Stomach (tissue), 19 donors: ENCODE results near the gene RGS19. TPM values are rescaled to one million over a fixed set of nuclear protein-coding genes. Genes with fewer than 3 reads are reported as not detected.
A peak's percentile ranks its signal among the peaks of the same experiment; 100 is the strongest.
"Not testable (repeated sequence)": the region's sequence is repeated elsewhere in the genome, so short reads cannot be mapped to it uniquely, and the experiment has no call there.

ENCODE experiments used
- DNase-seq, 2 donors: peaks; one replicate each; pipeline versions ENCODE4 v3.0.0 to v3.0.0-alpha.2; 2013 to 2019
- H3K27ac ChIP-seq, 5 donors: fragments of 200-600 bp in 4 of 5; sonication (generic) in 4 of 5; one replicate each; pipeline ENCODE4 v1.5.1; 2013 to 2019; ENCODE audit warnings: mild to moderate bottlenecking in 1 of 5, moderate library complexity in 1 of 5
- H3K27me3 ChIP-seq, 3 donors: fragments of 200-600 bp; sonication (generic); one replicate each; pipeline ENCODE4 v1.5.1; 2017 to 2019; ENCODE audit warnings: mixed run types in 1 of 3
- H3K36me3 ChIP-seq, 4 donors: fragments of 200-600 bp; sonication (generic); 1 replicate in 3 of 4; 2 replicates in 1 of 4; pipeline ENCODE4 v1.5.1; 2016 to 2019
- H3K4me1 ChIP-seq, 4 donors: fragments of 200-600 bp; sonication (generic); one replicate each; pipeline ENCODE4 v1.5.1; 2016 to 2019
- H3K4me3 ChIP-seq, 4 donors: fragments of 200-600 bp; sonication (generic) in 3 of 4; one replicate each; pipeline ENCODE4 v1.5.1; 2016 to 2019; ENCODE audit warnings: mild to moderate bottlenecking in 1 of 4
- H3K9me3 ChIP-seq, 4 donors: fragments of 200-600 bp; sonication (generic); one replicate each; pipeline ENCODE4 v1.5.1; 2016 to 2019
- EP300 ChIP-seq: sonication (generic); formaldehyde crosslinking; IDR thresholded peaks from one replicate; pipeline ENCODE4 v1.6.1; 2017; ENCODE audit warnings: antibody characterized with exemption
- POLR2A ChIP-seq, 4 donors: fragments of 450-650 bp; IDR thresholded peaks; one replicate each; pipeline ENCODE4 v1.6.1; 2016; ENCODE audit warnings: antibody characterized with exemption in 4 of 4, control low read depth in 2 of 4, mild to moderate bottlenecking in 1 of 4, moderate library complexity in 1 of 4
- POLR2AphosphoS5 ChIP-seq, 3 donors: sonication (generic); formaldehyde crosslinking; IDR thresholded peaks; one replicate each; pipeline ENCODE4 v1.6.1; 2016; ENCODE audit warnings: antibody characterized with exemption in 3 of 3
- WGBS, 5 donors: extraction: QIAGEN DNeasy Blood & Tissue Kit in 3 of 5; methylation state at CpG; one replicate each; pipeline versions ENCODE4 v1.1.5 to v1.1.7; 2013 to 2018; 5-methylcytosine and 5-hydroxymethylcytosine counted together
- intact Hi-C: fragments of 100-400 bp; cut with DNase I; formaldehyde crosslinking; loops from one replicate; pipeline ENCODE4 v1.15.1; 2023; ENCODE audit warnings: low total_unique reads
- long read RNA-seq, 10 donors: transcript quantifications; one replicate each; lab custom pipeline, GENCODE V29; 2026
- polyA plus RNA-seq, 3 donors: library from polyadenylated mRNA; stranded (reverse); fragments of 200-250 nt; gene quantifications; one replicate each; pipeline ENCODE4 v1.2.3, GENCODE V29; 2013
- total RNA-seq, 5 donors: library from RNA; depleted of rRNA; stranded (reverse); fragments of >200 nt; gene quantifications; one replicate each; pipeline versions ENCODE4 v1.1.0 to v1.2.3, GENCODE V29; 2014 to 2016
- TF ChIP-seq, protein P1 (sequence below), 7 experiments: fragments of 450-650 bp in 4 of 7; fragments of 200-600 bp in 3 of 7; sonication (generic) in 3 of 7; IDR thresholded peaks; one replicate each; pipeline ENCODE4 v1.5.1; 2016 to 2019; ENCODE audit warnings: antibody characterized with exemption in 7 of 7, control low read depth in 2 of 7, mild to moderate bottlenecking in 1 of 7
- donor health status: healthy with polysubstance abuse.
- donor health status: Bipolar disorder and iron deficiency.
- donor health status: healthy.

Gene RGS19, protein sequence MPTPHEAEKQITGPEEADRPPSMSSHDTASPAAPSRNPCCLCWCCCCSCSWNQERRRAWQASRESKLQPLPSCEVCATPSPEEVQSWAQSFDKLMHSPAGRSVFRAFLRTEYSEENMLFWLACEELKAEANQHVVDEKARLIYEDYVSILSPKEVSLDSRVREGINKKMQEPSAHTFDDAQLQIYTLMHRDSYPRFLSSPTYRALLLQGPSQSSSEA
- total RNA-seq = 10 to 100 TPM in 1 of 5 donors, 1 to 10 TPM in 1, not detected in 3; 3.1 to 10.1 TPM
- polyA plus RNA-seq = 10 to 100 TPM in 2 of 3 donors, 1 to 10 TPM in 1; 8.1 to 17.2 (median 13.1) TPM
- long read RNA-seq, donor 1, partial matches to known transcripts = 0 of 2 reads
- long read RNA-seq, donor 1, other reads (novel, unspliced or antisense) = 0 of 2 reads
- long read RNA-seq, donor 2, partial matches to known transcripts = 0 of 3 reads
- long read RNA-seq, donor 2, other reads (novel, unspliced or antisense) = 0 of 3 reads
- long read RNA-seq, donor 3 = 0 reads
- long read RNA-seq, donor 4 = 0 reads
- long read RNA-seq, donor 5, transcript RGS19-202 (6 exons, 1,593 nt) = major isoform, 5 of 7 reads
- long read RNA-seq, donor 5, partial matches to known transcripts = 0 of 7 reads
- long read RNA-seq, donor 5, other reads (novel, unspliced or antisense) = 0 of 7 reads
- long read RNA-seq, donor 6, transcript RGS19-202 (6 exons, 1,593 nt) = major isoform, 5 of 7 reads
- long read RNA-seq, donor 6, partial matches to known transcripts = 0 of 7 reads
- long read RNA-seq, donor 6, other reads (novel, unspliced or antisense) = 0 of 7 reads
- long read RNA-seq, donor 7, partial matches to known transcripts = 0 of 5 reads
- long read RNA-seq, donor 7, other reads (novel, unspliced or antisense) = 0 of 5 reads
- long read RNA-seq, donor 8, partial matches to known transcripts = 0 of 2 reads
- long read RNA-seq, donor 8, other reads (novel, unspliced or antisense) = 0 of 2 reads
- long read RNA-seq, donor 9, partial matches to known transcripts = 0 of 2 reads
- long read RNA-seq, donor 9, other reads (novel, unspliced or antisense) = 0 of 2 reads
- long read RNA-seq, donor 10 = 0 reads

DNA sequence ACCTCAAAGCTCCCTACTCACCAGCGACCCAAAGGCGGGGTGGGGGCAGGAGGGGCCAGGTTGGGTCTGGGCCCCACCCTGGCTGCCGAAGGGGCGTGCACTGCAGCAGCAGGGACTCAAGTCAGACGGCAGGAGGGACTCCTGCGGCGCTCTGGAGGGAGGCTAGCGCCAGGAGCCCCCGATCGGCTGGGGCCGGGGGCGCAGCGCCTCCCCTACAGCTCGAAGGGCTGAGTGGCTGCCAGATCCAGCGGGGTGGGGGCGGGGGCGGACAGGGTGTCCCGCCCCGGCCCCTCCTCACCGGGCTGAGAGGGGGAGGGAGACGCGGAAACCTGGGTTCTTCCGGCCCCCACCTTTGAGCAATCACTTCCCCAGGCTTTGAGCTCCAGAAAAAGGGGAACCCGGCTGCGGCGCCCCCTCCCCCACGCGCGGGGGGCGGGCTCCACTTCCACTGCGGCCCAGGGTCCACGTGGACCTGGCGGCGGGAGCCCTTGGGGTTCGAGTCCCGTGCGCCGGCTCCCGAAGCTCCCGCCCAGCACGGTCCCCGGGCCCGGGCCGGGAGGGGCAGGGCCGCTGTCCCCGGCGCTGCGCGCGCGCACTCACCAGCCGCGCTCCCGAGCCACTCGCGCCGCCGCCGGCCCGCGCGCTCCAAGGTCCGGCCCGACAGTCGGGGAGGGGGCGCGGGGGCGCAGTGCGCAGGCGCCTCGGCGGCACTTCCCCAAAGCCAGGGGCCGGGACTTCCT lies at the start of gene RGS19:
Gene RGS19 (minus strand): TSS at position 246 of the 740 bp plus-strand sequence. CDS start 2,632 bp downstream, outside the sequence.
- intact Hi-C loops = no loop called here
- Histone ChIP-seq H3K27me3 (peaks cover under 1 to 25% (median 10%) of the 10 kb centered on the region in 3 donors), H3K4me1 (peaks cover 27 to 76% (median 59%) of the 10 kb centered on the region in 4 donors), H3K27ac (peak within 1 kb of the TSS; percentile 70 to 88 (median 84)), H3K9me3 (no peaks in the 10 kb centered on the region), H3K4me3 (peak within 1 kb of the TSS; percentile 76 to 83 (median 79)), H3K36me3 (peaks cover 4 to 17% (median 14%) of the 10 kb centered on the region in 4 donors)
- TF ChIP-seq POLR2AphosphoS5 (IDR thresholded peaks at IDR 0.05) = no peak
- TF ChIP-seq EP300 = no peak
- no peak for TF ChIP-seq POLR2A (IDR thresholded peaks at IDR 0.05)
- TF ChIP-seq, protein P1, sequence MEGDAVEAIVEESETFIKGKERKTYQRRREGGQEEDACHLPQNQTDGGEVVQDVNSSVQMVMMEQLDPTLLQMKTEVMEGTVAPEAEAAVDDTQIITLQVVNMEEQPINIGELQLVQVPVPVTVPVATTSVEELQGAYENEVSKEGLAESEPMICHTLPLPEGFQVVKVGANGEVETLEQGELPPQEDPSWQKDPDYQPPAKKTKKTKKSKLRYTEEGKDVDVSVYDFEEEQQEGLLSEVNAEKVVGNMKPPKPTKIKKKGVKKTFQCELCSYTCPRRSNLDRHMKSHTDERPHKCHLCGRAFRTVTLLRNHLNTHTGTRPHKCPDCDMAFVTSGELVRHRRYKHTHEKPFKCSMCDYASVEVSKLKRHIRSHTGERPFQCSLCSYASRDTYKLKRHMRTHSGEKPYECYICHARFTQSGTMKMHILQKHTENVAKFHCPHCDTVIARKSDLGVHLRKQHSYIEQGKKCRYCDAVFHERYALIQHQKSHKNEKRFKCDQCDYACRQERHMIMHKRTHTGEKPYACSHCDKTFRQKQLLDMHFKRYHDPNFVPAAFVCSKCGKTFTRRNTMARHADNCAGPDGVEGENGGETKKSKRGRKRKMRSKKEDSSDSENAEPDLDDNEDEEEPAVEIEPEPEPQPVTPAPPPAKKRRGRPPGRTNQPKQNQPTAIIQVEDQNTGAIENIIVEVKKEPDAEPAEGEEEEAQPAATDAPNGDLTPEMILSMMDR (IDR thresholded peaks at IDR 0.05) = no peak
- DNase-seq = peak; percentile 82 to 93
- WGBS, 5 donors = 0 to 1% (median 1%) methylated on average over 2 to 73 of the region's 73 CpGs

DNA sequence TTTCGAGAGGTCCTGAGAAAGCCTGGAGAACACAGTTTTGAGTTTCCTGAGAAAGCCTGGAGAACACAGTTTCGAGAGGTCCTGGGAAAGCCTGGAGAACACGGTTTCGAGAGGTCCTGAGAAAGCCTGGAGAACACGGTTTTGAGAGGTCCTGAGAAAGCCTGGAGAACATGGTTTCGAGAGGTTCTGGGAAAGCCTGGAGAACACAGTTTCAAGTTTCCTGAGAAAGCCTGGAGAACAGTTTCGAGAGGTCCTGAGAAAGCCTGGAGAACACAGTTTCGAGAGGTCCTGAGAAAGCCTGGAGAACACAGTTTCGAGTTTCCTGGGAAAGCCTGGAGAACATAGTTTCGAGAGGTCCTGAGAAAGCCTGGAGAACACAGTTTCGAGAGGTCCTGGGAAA lies 44.2 kb upstream of the RGS19 start:
- intact Hi-C loops, H3K27ac ChIP-seq, H3K36me3 ChIP-seq, DNase-seq, H3K9me3 ChIP-seq, H3K4me3 ChIP-seq: not testable (repeated sequence)
- H3K27me3 ChIP-seq = peaks cover 0 to 49% (median 16%) of the 10 kb centered on the region in 3 donors
- H3K4me1 ChIP-seq = peaks cover 0 to 12% (median 10%) of the 10 kb centered on the region in 4 donors
- 80 to 89% (median 81%) methylated on average over 11 of the region's 11 CpGs for WGBS, 5 donors

DNA sequence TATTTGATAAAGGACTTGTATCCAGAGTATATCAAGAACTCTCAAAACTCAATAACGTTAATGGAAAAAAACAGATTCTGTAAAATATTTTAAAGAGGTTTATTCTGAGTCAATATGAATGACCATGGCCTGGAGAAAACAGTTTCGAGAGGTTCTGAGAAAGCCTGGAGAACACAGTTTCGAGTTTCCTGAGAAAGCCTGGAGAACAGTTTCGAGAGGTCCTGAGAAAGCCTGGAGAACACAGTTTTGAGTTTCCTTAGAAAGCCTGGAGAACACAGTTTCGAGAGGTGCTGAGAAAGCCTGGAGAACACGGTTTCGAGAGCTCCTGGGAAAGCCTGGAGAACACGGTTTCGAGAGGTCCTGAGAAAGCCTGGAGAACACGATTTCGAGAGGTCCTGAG lies 43.6 kb upstream of the RGS19 start:
- intact Hi-C loops, H3K27ac ChIP-seq, H3K9me3 ChIP-seq, H3K4me3 ChIP-seq, H3K36me3 ChIP-seq, DNase-seq: not testable (repeated sequence)
- Histone ChIP-seq H3K27me3 (peaks cover 0 to 49% (median 16%) of the 10 kb centered on the region in 3 donors), H3K4me1 (peaks cover 0 to 12% (median 10%) of the 10 kb centered on the region in 4 donors)
- 79 to 87% (median 81%) methylated on average over 11 of the region's 11 CpGs for whole genome bisulfite sequencing, 5 donors

DNA sequence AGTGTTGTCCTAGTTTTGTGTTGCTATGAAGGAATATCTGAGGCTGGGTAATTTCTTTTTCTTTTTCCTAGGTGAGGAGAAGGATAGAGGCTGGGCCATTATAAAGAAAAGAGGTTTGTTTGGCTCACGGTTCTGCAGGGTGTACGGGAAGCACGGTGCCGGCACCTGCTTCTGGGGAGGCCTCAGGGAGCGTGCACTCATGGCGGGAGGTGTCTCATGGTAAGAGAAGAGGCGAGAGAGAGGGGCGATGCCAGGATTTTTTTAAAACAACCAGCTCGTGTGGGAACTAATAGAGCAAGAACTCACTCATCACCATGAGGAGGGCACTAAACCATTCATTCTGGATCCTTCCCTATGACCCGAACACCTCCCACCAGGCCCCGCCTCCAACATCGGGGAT lies 42.3 kb upstream of the RGS19 start:
- H3K27ac ChIP-seq = no peak overlapping the region
- H3K36me3 ChIP-seq = no peaks in the 10 kb centered on the region
- intact Hi-C loops = no loop called here
- WGBS, 5 donors = 74 to 83% (median 82%) methylated on average over 12 of the region's 12 CpGs
- no peak for TF ChIP-seq EP300
- TF ChIP-seq, protein P1 (IDR thresholded peaks at IDR 0.05) = no peak
- no peak for TF ChIP-seq POLR2AphosphoS5 (IDR thresholded peaks at IDR 0.05)
- TF ChIP-seq POLR2A (IDR thresholded peaks at IDR 0.05) = no peak
- no peak for DNase-seq
- H3K27me3 ChIP-seq = peaks cover 0 to 49% (median 16%) of the 10 kb centered on the region in 3 donors
- no peak overlapping the region for H3K4me3 ChIP-seq
- H3K9me3 ChIP-seq = no peaks in the 10 kb centered on the region
- peaks cover 0 to 12% (median 10%) of the 10 kb centered on the region in 4 donors for H3K4me1 ChIP-seq
